KMS-11 (cell line): ENCODE results near the gene PLEKHG5.

ENCODE experiments used
- H2AFZ ChIP-seq: fragments of 200-600 bp; sonication (generic); 2 replicates; pipeline ENCODE4 v1.6.1; 2016; ENCODE audit warnings: antibody characterized with exemption, mixed run types, low read depth
- H3K27ac ChIP-seq: fragments of 200-600 bp; sonication (generic); 2 replicates; pipeline ENCODE4 v1.6.1; 2016; ENCODE audit warnings: mild to moderate bottlenecking, mixed run types
- H3K27me3 ChIP-seq: fragments of 200-600 bp; sonication (generic); 2 replicates; pipeline ENCODE4 v1.6.1; 2017; ENCODE audit warnings: mild to moderate bottlenecking, low read depth, mixed run types, moderate library complexity; ENCODE audit not compliant: insufficient read depth
- H3K36me3 ChIP-seq: fragments of 200-600 bp; sonication (generic); 2 replicates; pipeline ENCODE4 v1.6.1; 2017; ENCODE audit warnings: mild to moderate bottlenecking, mixed run types; ENCODE audit not compliant: insufficient read depth
- H3K4me1 ChIP-seq: fragments of 200-600 bp; sonication (generic); 2 replicates; pipeline ENCODE4 v1.6.1; 2016; ENCODE audit warnings: mild to moderate bottlenecking, low read depth, mixed run types; ENCODE audit not compliant: poor library complexity, severe bottlenecking
- H3K4me2 ChIP-seq: fragments of 200-600 bp; sonication (generic); 2 replicates; pipeline ENCODE4 v1.7.0; 2016; ENCODE audit warnings: mild to moderate bottlenecking, mixed run types
- H3K4me3 ChIP-seq: fragments of 200-600 bp; sonication (generic); IDR thresholded peaks from 2 replicates; pipeline ENCODE4 v1.6.1; 2017; ENCODE audit warnings: low read depth, low read length, mixed read lengths; ENCODE audit not compliant: insufficient read depth
- H3K79me2 ChIP-seq: fragments of 200-600 bp; sonication (generic); 2 replicates; pipeline ENCODE4 v1.6.1; 2016; ENCODE audit warnings: low read depth, mixed run types; ENCODE audit not compliant: insufficient read depth
- H3K9ac ChIP-seq: fragments of 200-600 bp; sonication (generic); 2 replicates; pipeline ENCODE4 v1.6.1; 2016; ENCODE audit warnings: mild to moderate bottlenecking, mixed run types
- H4K20me1 ChIP-seq: fragments of 200-600 bp; sonication (generic); 2 replicates; pipeline ENCODE4 v1.6.1; 2016; ENCODE audit warnings: mild to moderate bottlenecking, mixed run types; ENCODE audit not compliant: insufficient read depth
- CTCF ChIP-seq: fragments of 200-600 bp; sonication (generic); conservative IDR thresholded peaks from 2 replicates; pipeline ENCODE4 v1.6.1; 2017; ENCODE audit warnings: low read depth, mild to moderate bottlenecking, antibody characterized with exemption, low read length, moderate library complexity, mixed read lengths

PLEKHG5 gene

GRCh38 chr1:6512908-6513280, 21.4 kb upstream of the PLEKHG5 start:
- Histone ChIP-seq H3K79me2 (no peaks in the 10 kb centered on the region), H3K4me3 (no peak overlapping the region), H3K9ac (no peak overlapping the region), H3K36me3 (no peaks in the 10 kb centered on the region), H2AFZ (no peak overlapping the region), H3K4me1 (no peaks in the 10 kb centered on the region), H3K27ac (no peak overlapping the region), H3K4me2 (no peak overlapping the region), H3K27me3 (peaks cover 17% of the 10 kb centered on the region; the same call in 1 of the 2 replicates), H4K20me1 (no peaks in the 10 kb centered on the region)
- TF ChIP-seq CTCF, result no peak

- Histone ChIP-seq H3K36me3 (no peaks in the 10 kb centered on the region), H3K79me2 (no peaks in the 10 kb centered on the region), H3K4me2 (no peak overlapping the region), H3K4me3 (no peak overlapping the region), H3K9ac (no peak overlapping the region), H3K27me3 (peaks cover 22% of the 10 kb centered on the region; the same call in 1 of the 2 replicates), H4K20me1 (no peaks in the 10 kb centered on the region), H2AFZ (no peak overlapping the region), H3K4me1 (no peaks in the 10 kb centered on the region), H3K27ac (no peak overlapping the region)
- TF ChIP-seq CTCF, result no peak
These were observed 20.9 kb upstream of the PLEKHG5 start for GRCh38 chr1:6512245-6512907.

GRCh38 chr1:6511561-6512244, 20.2 kb upstream of the PLEKHG5 start:
- Histone ChIP-seq H3K4me1 (no peaks in the 10 kb centered on the region), H3K9ac (no peak overlapping the region), H4K20me1 (no peaks in the 10 kb centered on the region), H3K4me2 (no peak overlapping the region), H3K36me3 (no peaks in the 10 kb centered on the region), H3K27me3 (peaks cover 28% of the 10 kb centered on the region; the same call in 1 of the 2 replicates), H3K4me3 (no peak overlapping the region), H2AFZ (no peak overlapping the region), H3K79me2 (no peaks in the 10 kb centered on the region), H3K27ac (no peak overlapping the region)
- TF ChIP-seq CTCF, result no peak

GRCh38 chr1:6511056-6511455, 19.6 kb upstream of the PLEKHG5 start:
- Histone ChIP-seq H3K79me2 (no peaks in the 10 kb centered on the region), H3K4me2 (no peak overlapping the region), H3K9ac (no peak overlapping the region), H2AFZ (no peak overlapping the region), H3K27ac (no peak overlapping the region), H3K4me1 (no peaks in the 10 kb centered on the region), H3K4me3 (no peak overlapping the region), H4K20me1 (no peaks in the 10 kb centered on the region), H3K36me3 (no peaks in the 10 kb centered on the region), H3K27me3 (peaks cover 35% of the 10 kb centered on the region)
- TF ChIP-seq CTCF, result no peak
